HG03097 (cell line): Measurements from ENCODE around the gene KDM6A.
A peak's percentile ranks its signal among the peaks of the same experiment; 100 is the strongest.
"Not testable (repeated sequence)": the region's sequence is repeated elsewhere in the genome, so short reads cannot be mapped to it uniquely, and the experiment has no call there.

Experiments
- ATAC-seq: cut with Tn5 transposase; IDR thresholded peaks from one replicate; pipeline ENCODE4 v1.9.1; 2021; ENCODE audit not compliant: unreplicated experiment, low FRiP score

Gene KDM6A

DNA sequence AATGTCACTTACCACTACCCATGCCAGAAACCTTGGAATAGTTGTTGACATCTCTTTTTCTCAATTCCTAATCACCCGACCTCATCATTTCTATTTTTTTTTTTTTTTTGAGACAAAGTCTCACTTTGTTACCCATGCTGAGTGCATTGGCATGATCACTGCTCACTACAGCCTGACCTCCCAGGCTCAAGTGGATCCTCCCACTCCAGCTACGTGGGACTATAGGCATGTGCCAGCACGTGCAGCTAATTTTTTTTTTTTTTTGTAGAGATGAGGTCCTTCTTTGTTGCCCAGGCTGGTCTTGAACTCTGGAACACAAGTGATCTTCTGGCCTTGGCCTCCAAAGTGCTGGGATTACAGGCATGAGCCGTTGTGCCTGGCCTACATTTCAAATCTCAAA is 12.0 kb downstream of the KDM6A start:
- ATAC-seq = no peak

DNA sequence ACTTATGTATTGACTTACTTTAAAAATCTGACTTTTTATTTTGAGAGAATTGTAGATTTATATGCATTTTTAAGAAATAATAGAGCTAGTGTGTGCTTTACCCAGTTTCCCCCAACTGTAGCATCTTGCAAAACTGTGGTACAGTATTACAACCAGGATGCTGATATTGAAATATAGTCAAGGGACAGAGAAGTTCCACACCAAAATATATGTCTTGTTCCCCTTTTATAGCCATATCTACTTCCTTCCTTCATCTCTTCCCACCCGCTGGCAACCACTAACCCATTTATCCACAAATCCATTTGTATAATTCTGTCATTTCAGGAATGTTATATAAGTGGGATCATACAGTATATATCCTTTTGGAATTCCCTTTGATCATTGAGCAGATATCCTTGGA is 16.8 kb downstream of the KDM6A start:
- no peak for ATAC-seq

DNA sequence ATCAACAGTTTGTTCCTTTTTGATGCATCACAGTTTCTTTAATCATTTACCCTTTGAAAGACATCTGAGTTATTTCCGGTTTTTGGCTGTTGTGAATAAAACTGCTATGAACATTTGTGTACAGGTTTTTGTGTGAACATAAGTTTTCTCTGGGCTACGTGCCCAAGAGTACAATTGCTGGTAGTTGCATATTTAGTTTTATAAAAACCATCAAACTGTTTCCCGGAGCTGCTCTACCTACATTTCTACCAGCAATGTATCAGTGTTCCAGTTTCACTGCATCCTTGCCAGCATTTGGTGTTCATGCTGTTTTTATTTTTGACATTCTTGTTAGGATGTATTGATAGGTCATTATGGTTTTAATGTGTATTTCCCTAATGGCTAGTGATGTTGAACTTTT is 17.3 kb downstream of the KDM6A start:
- ATAC-seq = no peak

DNA sequence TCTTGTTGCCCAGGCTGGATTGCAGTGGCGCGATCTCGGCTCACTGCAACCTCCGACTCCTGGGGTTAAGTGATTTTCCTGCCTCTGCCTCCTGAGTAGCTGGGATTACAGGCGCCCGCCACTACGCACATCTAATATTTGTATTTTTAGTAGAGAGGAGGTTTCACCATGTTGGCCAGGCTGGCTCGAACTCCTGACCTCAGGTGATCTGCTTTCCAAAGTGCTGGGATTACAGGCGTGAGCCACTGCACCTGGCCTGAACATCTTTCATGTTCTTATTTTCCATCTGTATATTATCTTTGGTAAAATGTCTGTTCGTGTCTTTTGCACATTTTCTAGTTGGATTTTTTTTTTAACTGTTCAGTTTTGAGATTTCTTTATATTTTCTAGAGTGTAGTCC is 17.7 kb downstream of the KDM6A start:
- ATAC-seq = not testable (repeated sequence)

DNA sequence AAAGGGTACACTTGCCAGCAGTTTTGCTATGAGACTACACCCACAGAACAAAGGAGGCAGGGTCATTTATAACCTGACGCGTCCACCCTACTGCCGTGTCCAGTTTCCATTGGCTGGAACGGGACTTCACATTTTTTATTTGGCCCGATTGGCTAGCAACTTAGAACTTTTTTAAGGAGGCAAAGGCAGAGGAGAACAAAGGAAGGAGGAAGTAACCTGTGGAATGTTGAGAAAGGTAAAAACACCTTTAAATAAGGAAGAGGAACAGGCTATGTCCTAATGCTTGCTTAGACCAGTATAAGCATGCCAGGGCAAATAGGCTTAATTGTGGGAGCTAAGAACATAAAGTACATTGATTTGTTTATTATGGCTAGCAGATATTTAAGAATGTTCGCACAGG is 18.7 kb downstream of the KDM6A start:
- no peak for ATAC-seq

DNA sequence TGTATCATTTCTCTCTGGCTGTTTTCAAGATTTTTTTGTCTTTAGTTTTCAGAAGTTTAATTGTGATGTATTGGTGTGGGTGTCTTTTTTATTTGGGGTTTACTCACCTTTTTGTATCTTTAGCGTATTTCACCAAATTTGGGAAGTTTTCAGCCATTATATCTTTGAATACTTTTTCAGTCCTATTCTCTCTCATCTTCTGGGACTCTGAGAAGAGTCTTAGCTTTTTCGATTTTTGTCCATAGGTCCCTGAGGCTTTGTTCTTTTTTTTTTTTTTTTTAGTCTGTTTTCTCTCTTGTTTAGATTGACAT is 23.8 kb downstream of the KDM6A start:
- ATAC-seq = no peak

DNA sequence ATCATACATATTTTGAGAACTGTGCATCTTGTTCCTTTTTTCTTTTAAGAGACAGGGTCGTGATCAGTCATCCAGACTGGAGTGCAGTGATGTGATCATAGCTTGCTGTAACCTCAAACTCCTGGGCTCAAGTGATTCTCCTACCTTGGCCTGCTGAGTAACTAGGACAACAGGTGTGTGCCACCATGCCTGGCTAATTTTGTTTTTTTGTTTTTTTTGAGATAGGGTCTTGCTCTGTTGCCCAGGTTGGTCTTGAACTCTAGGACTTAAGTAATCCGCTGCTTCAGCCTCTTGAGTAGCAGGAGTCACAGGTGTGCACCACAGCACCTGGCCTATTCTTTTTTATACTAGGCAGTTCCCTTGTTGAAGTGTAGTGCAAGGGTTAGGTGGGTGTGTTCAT is 24.6 kb downstream of the KDM6A start:
- no peak for ATAC-seq

DNA sequence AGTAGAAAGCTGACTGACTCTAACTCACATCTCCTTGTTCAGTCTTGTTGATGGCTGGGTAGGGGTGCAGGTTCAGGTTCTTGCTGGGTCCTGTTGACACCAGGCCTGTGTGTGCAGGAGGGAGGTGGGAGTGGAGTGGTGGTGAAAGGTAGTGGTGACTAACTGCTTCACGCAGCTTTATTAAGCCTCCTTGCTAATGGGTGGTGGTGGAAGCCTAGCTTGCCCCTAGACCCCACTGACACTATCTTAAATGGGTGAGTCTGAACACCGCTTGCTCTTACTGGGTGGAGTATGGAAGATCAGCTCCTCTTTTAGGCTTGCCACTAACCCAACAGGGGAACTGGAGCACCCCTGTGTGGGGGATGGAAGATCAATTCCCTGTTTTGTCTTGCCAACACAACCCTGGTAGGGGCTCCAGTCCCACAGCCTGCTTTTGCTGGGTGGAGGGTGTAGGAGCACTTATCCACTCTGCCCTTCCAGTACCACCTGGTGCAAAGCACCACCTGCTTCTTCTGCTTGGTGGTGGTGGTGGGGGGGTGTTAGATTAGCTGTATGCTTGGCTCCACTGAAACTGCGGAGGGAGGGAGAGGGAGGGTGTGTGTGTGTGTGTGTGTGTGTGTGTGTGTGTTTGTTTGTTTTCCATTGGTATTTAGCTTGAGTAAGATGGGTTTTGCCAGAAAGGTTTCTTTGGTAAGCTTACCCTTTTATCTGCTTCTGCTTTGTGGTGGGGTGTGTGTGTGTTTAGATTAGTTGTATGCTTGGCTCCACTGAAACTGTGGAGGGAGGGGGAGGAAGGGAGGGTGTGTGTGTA is 25.6 kb downstream of the KDM6A start:
- ATAC-seq = no peak

DNA sequence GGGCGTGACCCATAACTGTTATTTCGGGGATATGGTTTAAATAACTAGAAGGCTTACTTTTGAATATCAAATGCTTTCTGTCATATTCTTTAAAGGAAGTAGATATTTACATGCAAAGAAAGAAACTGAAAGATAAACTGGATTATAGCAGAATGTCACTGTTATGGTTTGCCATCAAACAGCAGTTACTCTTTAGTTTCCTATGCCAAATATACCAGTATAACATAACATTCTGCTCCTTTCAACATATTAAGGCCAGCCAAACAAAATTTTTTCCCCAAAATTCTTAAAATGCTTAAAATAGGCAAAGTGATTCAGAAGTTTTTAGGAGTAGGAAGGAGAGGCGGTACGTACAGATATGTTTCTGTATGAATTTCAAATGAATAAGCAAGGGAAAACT is 27.0 kb downstream of the KDM6A start:
- no peak for ATAC-seq

DNA sequence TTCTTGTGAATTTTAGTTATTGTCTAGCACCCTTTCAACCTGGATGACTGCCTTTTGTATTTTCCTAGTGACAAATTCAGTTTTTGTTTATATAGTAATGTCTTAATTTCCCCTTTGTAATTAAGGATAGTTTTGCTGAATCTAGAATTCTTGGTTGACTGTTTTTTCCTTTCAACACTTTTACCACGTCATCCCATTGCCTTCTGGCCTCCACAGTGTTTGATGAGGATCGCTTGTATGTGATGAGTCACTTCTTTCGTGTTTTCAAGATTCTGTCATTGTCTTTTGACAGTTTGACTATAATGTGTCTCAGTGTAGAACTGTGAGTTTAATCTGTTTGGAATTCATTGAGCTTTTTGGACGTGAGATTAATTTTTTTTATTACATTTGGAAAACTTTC is 30.1 kb downstream of the KDM6A start:
- no peak for ATAC-seq

DNA sequence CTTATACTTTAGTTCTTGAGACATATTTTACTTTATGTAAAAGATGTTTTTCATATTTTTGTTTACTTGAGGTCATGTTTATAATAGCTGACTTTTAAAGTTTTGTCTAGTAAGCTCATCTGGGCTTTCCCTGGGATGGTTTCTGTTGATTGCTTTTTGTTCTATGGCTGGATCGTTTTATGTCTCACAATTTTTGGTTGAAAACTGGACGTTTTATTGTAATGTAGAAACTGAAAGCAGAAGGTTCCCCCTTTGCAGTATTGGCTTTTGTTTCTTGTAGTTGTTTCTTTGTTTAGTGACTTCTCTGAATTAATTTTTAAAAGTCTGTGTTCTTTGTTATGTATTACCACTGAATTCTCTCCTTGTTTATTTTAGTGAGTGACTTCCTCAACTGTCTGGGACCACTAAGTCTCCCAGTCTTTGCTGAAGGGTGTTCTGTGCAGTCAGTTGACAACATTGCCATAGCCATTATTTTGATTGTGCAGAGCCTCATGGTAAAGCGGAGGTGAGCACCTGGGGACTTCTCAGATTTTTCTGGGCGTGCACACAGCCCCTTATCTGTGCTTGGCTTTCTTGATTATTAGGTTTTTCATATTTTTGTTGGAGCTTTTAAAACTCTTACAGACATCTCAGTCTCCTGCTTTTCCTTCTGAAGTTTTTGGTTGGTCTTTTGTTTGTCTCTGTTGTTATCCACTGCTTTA is 31.0 kb downstream of the KDM6A start:
- ATAC-seq = no peak

DNA sequence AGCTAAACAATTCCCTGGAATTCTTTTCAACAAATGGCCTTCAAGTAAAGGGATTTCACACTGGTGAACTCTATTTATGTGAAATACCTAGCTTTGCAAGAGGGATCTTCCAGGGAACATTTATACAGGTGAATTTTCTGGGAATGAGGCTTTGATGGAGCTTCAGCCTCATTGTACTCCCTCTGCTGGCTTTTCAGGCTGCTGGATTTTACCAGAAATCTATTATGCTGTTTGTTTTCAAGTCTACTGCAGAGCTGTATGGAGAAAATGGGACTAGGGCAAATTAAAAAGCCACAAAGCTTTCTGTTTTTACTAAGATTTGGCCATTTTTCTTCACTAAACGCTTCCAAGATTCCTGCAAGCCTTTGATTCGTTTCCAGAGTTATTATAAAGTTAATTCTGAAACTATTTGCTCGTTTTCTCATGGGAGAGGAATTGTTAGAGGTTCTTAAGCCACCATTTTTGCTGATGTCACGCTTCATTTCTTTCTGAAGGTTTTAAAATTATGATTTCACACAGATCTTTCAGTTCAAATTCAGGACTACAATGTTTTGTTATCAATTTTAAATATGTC is 31.6 kb downstream of the KDM6A start:
- ATAC-seq = no peak

DNA sequence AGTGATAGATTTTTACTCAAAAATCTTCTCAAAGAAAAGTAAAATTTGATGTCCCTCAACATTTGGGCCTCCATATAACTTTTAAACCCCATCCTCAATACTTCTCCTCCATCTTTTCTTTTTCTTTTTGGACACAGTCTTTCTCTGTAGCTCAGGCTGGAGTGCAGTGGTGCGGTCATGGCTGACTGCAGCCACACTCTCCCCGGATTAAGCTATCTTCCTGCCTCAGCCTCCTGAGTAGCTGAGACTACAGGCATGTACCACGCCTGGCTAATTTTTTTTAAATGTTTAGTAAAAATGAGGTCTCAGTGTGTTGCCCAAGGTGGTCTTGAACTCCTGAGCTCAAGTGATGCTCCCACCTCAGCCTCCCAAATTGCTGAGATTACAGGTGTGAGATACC is 33.1 kb downstream of the KDM6A start:
- peak; percentile 45 for ATAC-seq

DNA sequence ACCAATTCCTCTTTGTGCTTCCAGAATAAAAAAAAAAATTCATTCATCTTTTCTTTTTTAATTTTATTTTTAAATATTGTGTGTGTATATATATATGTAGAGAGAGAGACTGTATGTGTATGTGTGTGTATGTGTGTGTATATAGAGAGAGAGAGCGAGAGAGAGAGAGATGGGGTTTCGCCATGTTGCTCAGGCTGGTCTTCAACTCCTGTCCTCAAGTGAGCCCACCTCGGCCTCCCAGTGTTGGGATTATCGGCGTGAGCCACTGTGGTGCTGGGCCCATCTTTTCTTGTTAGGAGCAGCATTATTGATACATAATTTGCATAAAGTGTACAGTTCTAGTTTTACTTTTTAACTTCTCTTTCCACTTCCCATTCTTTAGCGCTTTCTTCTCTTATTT is 33.6 kb downstream of the KDM6A start:
- no peak for ATAC-seq

DNA sequence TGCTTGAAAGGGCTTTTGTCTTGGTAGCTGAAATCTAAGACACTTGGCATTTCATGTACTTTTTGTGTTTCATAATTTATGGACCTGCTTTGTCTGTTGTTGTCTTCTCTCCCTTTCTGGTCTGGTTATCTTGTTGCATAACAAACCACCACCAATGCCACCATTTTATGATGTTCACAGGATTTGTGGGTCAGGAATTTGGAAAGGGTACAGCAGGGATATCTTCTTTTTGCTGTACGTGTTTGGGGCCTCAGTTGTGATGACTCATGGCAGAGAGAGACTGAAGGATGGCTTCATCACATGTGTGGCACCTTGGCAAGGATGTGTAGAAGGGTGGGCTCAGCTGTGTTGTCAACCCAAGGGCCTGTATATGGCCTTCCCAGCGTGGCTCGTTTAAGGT is 35.2 kb downstream of the KDM6A start:
- no peak for ATAC-seq

DNA sequence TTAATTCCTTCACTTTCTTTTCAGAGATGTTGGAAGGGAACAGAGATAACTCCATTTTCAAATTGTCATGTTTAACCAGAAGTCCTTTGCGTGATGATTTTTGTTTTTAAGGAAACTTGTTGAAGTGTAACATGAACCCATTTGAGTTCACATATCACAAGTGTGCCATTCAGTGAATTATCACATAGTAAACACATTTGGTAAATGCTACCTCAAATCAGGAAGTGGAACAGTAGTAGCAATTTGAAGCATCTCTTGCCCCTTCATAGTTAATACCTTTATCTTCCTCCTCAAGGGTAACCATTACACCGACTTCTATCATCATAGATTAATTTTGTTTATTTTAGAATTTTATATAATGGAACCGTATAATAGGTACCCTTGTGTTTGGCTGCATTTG is 35.8 kb downstream of the KDM6A start:
- ATAC-seq = no peak

DNA sequence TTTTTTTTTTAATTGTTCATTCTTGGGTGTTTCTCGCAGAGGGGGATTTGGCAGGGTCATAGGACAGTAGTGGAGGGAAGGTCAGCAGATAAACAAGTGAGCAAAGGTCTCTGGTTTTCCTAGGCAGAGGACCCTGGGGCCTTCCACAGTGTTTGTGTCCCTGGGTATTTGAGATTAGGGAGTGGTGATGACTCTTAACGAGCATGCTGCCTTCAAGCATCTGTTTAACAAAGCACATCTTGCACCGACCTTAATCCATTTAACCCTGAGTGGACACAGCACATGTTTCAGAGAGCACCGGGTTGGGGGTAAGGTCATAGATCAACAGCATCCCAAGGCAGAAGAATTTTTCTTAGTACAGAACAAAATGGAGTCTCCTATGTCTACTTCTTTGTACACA is 37.5 kb downstream of the KDM6A start:
- not testable (repeated sequence) for ATAC-seq

DNA sequence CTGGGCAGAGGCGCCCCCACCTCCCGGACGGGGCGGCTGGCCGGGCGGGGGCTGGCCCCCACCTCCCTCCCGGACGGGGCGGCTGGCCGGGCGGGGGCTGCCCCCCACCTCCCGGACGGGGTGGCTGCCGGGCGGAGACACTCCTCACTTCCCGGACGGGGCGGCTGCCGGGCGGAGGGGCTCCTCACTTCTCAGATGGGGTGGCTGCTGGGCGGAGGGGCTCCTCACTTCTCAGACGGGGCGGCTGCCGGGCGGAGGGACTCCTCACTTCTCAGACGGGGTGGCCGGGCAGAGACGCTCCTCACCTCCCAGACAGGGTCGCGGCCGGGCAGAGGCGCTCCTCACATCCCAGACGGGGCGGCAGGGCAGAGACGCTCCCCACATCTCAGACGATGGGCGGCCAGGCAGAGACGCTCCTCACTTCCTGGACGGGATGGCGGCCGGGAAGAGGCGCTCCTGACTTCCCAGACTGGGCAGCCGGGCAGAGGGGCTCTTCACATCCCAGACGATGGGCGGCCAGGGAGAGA is 38.1 kb downstream of the KDM6A start:
- not testable (repeated sequence) for ATAC-seq

DNA sequence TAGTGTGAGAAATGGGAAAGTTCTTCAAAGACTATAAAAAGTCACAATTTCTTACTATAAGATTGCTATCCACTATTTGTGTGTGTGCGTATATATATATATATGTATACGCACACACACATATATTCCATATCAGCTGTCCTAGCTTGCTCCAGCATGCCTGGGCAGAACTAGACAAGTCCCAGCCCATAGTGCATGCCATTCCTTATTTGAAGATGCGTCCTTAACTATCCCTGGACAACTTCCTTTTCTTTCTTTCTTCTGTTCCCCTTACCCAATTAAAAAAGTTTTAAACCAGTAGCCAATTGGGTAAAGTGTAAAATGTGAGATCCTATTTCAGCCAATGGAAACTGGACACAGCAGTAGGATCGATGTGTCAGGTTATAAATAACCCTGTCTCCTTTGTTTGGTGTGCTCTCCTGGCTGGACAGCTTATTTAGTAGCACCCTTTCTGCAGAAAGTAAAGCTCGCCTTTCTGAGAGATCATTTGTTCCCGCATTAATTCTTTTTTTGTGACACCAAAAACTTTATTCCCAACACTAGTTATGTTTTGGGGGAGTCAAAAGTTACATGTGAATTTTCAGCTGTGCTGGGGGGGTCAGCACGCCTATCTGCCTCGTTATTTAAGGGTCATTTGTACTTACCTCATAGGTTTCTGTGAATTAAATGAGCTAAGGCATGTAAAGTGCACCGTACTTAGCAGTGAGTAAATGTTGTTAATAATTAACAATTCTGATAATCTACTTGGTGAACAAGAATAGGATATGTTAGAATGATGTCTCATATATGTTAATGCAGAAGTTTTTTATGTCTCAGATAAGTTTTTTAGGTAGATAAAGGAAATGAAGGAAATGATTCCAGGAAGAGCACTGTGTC is 40.9 kb downstream of the KDM6A start:
- ATAC-seq = peak; percentile 32

DNA sequence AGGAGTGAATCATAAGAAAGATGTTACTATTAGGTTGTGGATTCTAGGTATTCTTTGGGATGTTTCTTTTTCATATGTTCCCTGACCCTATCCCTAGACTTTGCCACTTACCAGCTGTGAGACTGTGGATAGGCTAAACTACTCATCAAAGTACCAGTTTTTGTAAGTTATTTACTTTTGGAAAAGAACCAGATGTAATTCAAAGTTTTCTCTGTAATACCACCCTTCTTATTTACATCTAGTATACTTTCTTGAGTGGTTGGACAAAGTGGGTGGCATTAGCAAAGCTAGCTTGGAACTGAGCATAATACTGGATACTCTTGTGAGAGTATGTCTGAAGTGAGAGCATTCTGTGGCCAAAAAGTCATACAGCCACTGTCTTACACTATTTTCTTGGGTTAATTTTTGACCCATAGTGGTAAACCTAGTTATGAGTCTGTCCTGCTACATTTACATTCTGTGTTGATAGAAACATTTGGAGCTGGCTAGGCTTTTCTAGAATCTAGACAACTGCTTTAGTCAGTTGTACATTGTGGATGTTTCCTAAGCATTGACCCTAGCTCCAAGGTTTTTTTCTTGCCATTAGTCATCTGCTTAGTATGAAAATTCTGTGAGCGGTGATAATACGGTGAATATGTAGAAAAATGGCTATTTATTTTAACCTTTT is 41.7 kb downstream of the KDM6A start:
- peak; percentile 90 for ATAC-seq
